PFSK-1 (cell line): ENCODE measurements around the gene FAM118B.

Source experiments
- FOXP2 ChIP-seq: optimal IDR thresholded peaks from 2 replicates; pipeline ENCODE3; 2011; ENCODE audit warnings: borderline replicate concordance, control low read depth, inconsistent platforms; ENCODE audit not compliant: insufficient read depth; ENCODE audit errors: extremely low read length, extremely low read depth
- POLR2AphosphoS5 ChIP-seq: IDR thresholded peaks from 2 replicates; pipeline ENCODE4 v1.6.1; 2012; ENCODE audit warnings: low read depth, mild to moderate bottlenecking, control low read depth, low read length, moderate library complexity
- SIN3A ChIP-seq: IDR thresholded peaks from 2 replicates; pipeline ENCODE4 v1.6.1; 2012; ENCODE audit warnings: mild to moderate bottlenecking, low read length, moderate library complexity, borderline replicate concordance; ENCODE audit not compliant: insufficient read depth
- TAF1 ChIP-seq: IDR thresholded peaks from 2 replicates; pipeline ENCODE4 v1.6.1; 2012; ENCODE audit warnings: low read length, control low read depth, borderline replicate concordance; ENCODE audit not compliant: insufficient read depth
- TF ChIP-seq, protein P1 (sequence below), 2 experiments: IDR thresholded peaks; 2 replicates each; pipeline versions ENCODE4 v1.6.1 to v1.8.0; 2011 to 2012; ENCODE audit warnings: low read depth in 2 of 2, low read length in 2 of 2, control low read depth in 1 of 2, inconsistent platforms in 1 of 2, mild to moderate bottlenecking in 1 of 2, moderate library complexity in 1 of 2; ENCODE audit not compliant: insufficient read depth in 1 of 2

The FAM118B gene

DNA sequence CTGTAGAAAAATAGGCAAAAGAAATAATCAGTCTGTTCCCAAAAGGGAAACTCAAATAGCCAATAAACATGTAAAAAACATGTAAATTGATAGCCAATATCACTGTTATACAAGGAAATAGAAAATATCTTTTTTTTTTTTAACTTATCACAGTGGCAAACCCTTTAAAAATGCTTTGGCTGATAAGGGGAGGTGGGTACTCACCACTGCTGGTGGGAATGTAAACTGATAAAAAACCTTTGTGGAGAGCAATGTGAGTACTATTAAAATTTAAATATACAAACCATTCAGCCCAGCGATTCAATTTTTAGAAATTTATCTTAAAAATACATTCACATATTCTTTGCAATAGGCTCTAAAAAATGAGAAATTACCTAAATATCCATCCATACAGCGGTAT is 3.7 kb upstream of the FAM118B start:
- TF ChIP-seq SIN3A: no peak
- TF ChIP-seq TAF1: no peak
- TF ChIP-seq, protein P1, sequence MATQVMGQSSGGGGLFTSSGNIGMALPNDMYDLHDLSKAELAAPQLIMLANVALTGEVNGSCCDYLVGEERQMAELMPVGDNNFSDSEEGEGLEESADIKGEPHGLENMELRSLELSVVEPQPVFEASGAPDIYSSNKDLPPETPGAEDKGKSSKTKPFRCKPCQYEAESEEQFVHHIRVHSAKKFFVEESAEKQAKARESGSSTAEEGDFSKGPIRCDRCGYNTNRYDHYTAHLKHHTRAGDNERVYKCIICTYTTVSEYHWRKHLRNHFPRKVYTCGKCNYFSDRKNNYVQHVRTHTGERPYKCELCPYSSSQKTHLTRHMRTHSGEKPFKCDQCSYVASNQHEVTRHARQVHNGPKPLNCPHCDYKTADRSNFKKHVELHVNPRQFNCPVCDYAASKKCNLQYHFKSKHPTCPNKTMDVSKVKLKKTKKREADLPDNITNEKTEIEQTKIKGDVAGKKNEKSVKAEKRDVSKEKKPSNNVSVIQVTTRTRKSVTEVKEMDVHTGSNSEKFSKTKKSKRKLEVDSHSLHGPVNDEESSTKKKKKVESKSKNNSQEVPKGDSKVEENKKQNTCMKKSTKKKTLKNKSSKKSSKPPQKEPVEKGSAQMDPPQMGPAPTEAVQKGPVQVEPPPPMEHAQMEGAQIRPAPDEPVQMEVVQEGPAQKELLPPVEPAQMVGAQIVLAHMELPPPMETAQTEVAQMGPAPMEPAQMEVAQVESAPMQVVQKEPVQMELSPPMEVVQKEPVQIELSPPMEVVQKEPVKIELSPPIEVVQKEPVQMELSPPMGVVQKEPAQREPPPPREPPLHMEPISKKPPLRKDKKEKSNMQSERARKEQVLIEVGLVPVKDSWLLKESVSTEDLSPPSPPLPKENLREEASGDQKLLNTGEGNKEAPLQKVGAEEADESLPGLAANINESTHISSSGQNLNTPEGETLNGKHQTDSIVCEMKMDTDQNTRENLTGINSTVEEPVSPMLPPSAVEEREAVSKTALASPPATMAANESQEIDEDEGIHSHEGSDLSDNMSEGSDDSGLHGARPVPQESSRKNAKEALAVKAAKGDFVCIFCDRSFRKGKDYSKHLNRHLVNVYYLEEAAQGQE (IDR thresholded peaks at IDR 0.05; ENCODE audit: insufficient read depth in 1 of 2, low read depth in 2 of 2, low read length in 2 of 2): no peak
- TF ChIP-seq POLR2AphosphoS5: no peak
- TF ChIP-seq FOXP2: no peak

DNA sequence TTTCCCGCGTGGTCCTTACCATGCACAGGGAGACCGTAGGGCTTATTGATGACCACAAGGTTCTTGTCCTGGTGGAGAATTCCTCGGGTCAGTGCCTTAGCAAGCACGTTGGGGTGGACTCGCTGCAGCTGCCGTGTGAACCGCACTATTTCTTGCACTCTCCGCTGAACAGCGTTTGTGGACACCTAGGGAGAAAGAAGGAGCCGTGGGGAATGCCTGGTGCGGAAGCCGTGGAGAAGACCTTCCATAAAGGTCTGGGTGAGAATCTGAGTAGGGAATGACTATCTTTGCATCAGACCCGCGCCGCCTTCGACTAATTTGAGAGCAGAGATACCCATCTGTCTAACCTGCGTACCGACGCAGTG is 729 bp upstream of the FAM118B start:
- TF ChIP-seq TAF1: no peak
- no peak for TF ChIP-seq SIN3A
- TF ChIP-seq, protein P1 (IDR thresholded peaks at IDR 0.05; ENCODE audit: insufficient read depth in 1 of 2, low read depth in 2 of 2, low read length in 2 of 2): 0 out of 4 replicates have a peak, but pooled peaks of 1 of the 2 experiments have one; percentile 4
- TF ChIP-seq POLR2AphosphoS5: no peak
- no peak for TF ChIP-seq FOXP2

DNA sequence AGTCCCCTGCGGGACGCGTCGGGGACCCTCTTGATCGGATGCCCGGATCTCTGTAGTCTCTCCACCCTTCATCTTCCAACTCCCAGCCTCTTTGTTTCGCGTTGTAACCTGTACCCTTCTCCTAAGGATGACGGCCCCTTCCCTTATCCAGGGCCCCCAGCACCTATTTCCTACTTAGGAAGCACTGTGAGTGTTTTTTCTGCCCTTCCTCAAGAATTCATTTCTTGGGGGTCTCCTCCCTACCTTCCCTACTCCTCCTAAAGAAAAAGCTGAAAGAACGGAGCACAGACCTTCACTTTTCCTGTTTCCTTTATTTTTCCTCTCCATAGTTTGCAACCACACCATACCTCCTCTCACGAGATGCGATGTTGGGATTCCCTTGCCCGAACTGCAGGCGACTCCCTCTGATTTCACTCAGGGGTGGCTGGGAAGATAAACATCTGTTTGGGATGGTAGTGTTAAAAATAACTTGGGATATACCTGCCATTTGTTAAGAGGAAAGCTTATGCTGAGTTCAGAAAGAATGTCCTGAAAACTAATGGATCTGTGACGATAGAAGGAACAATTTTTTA is 593 bp downstream of the FAM118B start:
- TF ChIP-seq TAF1 (no peak), SIN3A (no peak), FOXP2 (no peak), POLR2AphosphoS5 (no peak)
- TF ChIP-seq, protein P1 (IDR thresholded peaks at IDR 0.05; ENCODE audit: insufficient read depth in 1 of 2, low read depth in 2 of 2, low read length in 2 of 2): no peak

DNA sequence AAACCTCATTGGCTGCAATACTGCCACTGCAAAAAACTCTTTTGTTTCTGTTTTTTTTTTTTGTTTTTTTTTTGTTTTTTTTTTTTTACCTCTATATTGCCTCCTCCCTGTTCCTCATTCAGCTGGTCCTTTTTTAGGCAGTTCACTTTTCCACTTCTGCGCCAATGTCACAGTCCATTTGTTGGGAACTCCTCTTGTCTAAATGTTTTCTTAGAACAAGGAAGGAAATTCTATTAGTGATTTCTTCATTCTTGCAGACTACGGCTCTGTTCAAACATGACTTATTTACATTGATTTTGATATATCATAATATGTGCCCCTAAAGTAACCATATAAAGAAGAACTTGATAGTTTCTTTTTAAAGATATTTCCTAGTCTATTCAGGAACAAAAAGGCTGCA is 2.9 kb downstream of the FAM118B start:
- TF ChIP-seq POLR2AphosphoS5: no peak
- TF ChIP-seq, protein P1 (IDR thresholded peaks at IDR 0.05; ENCODE audit: insufficient read depth in 1 of 2, low read depth in 2 of 2, low read length in 2 of 2): no peak
- TF ChIP-seq SIN3A: no peak
- TF ChIP-seq FOXP2: no peak
- no peak for TF ChIP-seq TAF1

DNA sequence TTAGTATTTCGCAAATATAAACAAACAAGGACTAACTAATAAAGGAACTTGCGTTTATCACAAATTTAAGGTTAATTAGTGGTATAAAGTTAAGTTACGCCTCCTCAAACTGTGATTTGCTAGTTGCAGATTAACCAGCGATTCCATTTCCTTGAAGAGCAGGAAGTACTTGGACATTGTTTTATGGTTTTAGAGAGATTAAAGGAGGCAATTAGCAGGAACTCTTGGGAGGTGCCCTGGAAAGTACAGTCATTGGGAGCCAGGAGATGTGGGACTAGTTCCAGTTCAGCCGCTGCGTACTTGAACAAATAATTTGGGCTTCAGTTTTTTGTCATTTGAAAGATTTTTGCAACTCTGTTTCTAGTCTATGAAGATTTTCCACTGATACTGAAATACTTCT is 3.3 kb downstream of the FAM118B start:
- TF ChIP-seq FOXP2 (no peak), SIN3A (no peak), POLR2AphosphoS5 (no peak), TAF1 (no peak)
- TF ChIP-seq, protein P1 (IDR thresholded peaks at IDR 0.05; ENCODE audit: insufficient read depth in 1 of 2, low read depth in 2 of 2, low read length in 2 of 2): no peak
